ENCODE measurements around the gene YTHDF2. TPM values are rescaled to one million over a fixed set of nuclear protein-coding genes. Genes with fewer than 3 reads are reported as not detected.

YTHDF2 gene
- total RNA-seq, 4 donors from 2014 or later = 36.3 to 54.1 (median 46.6) TPM

GRCh38 chr1:28804071-28804470 lies 67.3 kb downstream of the YTHDF2 start:
- Histone ChIP-seq H3K27ac (no peak overlapping the region), H3K4me1 (no peaks in the 10 kb centered on the region), H3K27me3 (no peaks in the 10 kb centered on the region), H3K4me3 (no peak overlapping the region), H3K36me3 (no peaks in the 10 kb centered on the region), H3K9me3 (no peaks in the 10 kb centered on the region)
- TF ChIP-seq POLR2A (IDR thresholded peaks at IDR 0.05) (no peak), CTCF (IDR thresholded peaks at IDR 0.05) (no peak)
- DNase-seq = no peak

GRCh38 chr1:28807046-28807445 lies 70.3 kb downstream of the YTHDF2 start:
- no peak for DNase-seq
- no peak overlapping the region for H3K27ac ChIP-seq
- no peaks in the 10 kb centered on the region for H3K36me3 ChIP-seq
- H3K27me3 ChIP-seq = peaks cover 0 to 5% of the 10 kb centered on the region in 2 donors
- no peak overlapping the region for H3K4me3 ChIP-seq
- TF ChIP-seq CTCF (IDR thresholded peaks at IDR 0.05) (no peak), POLR2A (IDR thresholded peaks at IDR 0.05) (no peak)
- no peaks in the 10 kb centered on the region for H3K4me1 ChIP-seq
- H3K9me3 ChIP-seq = no peaks in the 10 kb centered on the region

GRCh38 chr1:28807986-28808385 lies 71.2 kb downstream of the YTHDF2 start:
- H3K27ac ChIP-seq = no peak overlapping the region
- H3K27me3 ChIP-seq = peaks cover 0 to 5% of the 10 kb centered on the region in 2 donors
- no peaks in the 10 kb centered on the region for H3K36me3 ChIP-seq
- no peaks in the 10 kb centered on the region for H3K9me3 ChIP-seq
- H3K4me3 ChIP-seq = no peak overlapping the region
- no peak for DNase-seq
- TF ChIP-seq CTCF (IDR thresholded peaks at IDR 0.05) = no peak
- TF ChIP-seq POLR2A (IDR thresholded peaks at IDR 0.05) = no peak
- H3K4me1 ChIP-seq = no peaks in the 10 kb centered on the region

- H3K36me3 ChIP-seq = no peaks in the 10 kb centered on the region
- no peaks in the 10 kb centered on the region for H3K9me3 ChIP-seq
- no peak overlapping the region for H3K27ac ChIP-seq
- H3K4me3 ChIP-seq = no peak overlapping the region
- DNase-seq = no peak
- no peaks in the 10 kb centered on the region for H3K4me1 ChIP-seq
- TF ChIP-seq CTCF (IDR thresholded peaks at IDR 0.05) (no peak), POLR2A (IDR thresholded peaks at IDR 0.05) (no peak)
- peaks cover 0 to 5% of the 10 kb centered on the region in 2 donors for H3K27me3 ChIP-seq
These were observed 74.6 kb downstream of the YTHDF2 start for GRCh38 chr1:28811369-28811765.

GRCh38 chr1:28811766-28812668 lies 75.3 kb downstream of the YTHDF2 start, which contains the start of gene OPRD1:
Gene OPRD1 (plus strand): TSS chr1:28812170. CDS start chr1:28812384, 214 bp downstream.
- DNase-seq = no peak
- Histone ChIP-seq H3K4me1 (no peaks in the 10 kb centered on the region), H3K4me3 (no peak within 1 kb of the TSS), H3K36me3 (no peaks in the 10 kb centered on the region), H3K9me3 (no peaks in the 10 kb centered on the region), H3K27ac (no peak within 1 kb of the TSS), H3K27me3 (peaks cover 0 to 5% of the 10 kb centered on the region in 2 donors)
- no peak for TF ChIP-seq CTCF (IDR thresholded peaks at IDR 0.05)
- no peak for TF ChIP-seq POLR2A (IDR thresholded peaks at IDR 0.05)
